D721Med (cell line): ENCODE data around the gene TTPAL.
"Not testable (repeated sequence)": the region's sequence is repeated elsewhere in the genome, so short reads cannot be mapped to it uniquely, and the experiment has no call there.

ENCODE experiments used
- DNase-seq: peaks from one replicate; pipeline ENCODE4 v3.0.0; 2011; ENCODE audit warnings: low spot score; ENCODE audit not compliant: insufficient read length
- FAIRE-seq: peaks from 2 replicates; lab custom pipeline; 2011; peaks lifted over from hg19 to GRCh38; lab: Jason Lieb, UNC
- TF ChIP-seq, protein P1 (sequence below): IDR thresholded peaks from 2 replicates; pipeline ENCODE4 v1.5.1; 2012; ENCODE audit warnings: mild to moderate bottlenecking, control low read depth; ENCODE audit not compliant: insufficient read depth; ENCODE audit errors: missing control alignments

TTPAL gene

DNA sequence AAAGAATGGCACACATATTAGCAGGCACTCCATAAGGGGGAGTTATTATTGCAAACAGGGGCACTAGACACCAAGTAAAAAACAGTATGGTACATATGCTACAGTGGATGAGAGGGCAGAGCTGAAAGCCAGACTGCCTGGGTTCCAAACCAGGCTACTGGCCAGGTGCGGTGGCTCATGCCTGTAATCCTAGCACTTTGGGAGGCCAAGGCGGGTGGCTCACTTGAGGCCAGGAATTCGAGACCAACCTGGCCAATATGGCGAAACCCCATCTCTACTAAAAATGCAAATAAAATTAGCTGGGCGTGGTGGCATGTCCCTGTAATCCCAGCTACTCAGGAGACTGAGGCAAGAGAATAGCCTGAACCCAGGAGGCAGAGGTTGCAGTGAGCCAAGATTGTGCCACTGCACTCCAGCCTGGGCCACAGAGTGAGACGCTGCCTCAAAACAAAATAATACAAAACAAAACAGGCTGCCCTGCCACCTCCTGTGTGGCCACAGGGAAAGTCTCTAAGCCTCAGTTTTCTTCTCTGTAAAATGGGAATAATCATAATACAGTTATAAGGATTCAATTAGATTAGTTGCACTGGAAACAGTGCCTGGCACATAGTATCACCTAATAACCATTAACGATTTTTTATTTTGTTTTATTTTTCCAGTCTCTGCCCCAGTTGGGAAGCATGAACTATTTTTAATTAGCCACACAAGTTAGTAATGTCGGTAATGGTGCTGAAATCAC lies 7.5 kb upstream of the TTPAL start:
- no peak for FAIRE-seq
- no peak for DNase-seq
- TF ChIP-seq, protein P1, sequence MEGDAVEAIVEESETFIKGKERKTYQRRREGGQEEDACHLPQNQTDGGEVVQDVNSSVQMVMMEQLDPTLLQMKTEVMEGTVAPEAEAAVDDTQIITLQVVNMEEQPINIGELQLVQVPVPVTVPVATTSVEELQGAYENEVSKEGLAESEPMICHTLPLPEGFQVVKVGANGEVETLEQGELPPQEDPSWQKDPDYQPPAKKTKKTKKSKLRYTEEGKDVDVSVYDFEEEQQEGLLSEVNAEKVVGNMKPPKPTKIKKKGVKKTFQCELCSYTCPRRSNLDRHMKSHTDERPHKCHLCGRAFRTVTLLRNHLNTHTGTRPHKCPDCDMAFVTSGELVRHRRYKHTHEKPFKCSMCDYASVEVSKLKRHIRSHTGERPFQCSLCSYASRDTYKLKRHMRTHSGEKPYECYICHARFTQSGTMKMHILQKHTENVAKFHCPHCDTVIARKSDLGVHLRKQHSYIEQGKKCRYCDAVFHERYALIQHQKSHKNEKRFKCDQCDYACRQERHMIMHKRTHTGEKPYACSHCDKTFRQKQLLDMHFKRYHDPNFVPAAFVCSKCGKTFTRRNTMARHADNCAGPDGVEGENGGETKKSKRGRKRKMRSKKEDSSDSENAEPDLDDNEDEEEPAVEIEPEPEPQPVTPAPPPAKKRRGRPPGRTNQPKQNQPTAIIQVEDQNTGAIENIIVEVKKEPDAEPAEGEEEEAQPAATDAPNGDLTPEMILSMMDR = no peak

DNA sequence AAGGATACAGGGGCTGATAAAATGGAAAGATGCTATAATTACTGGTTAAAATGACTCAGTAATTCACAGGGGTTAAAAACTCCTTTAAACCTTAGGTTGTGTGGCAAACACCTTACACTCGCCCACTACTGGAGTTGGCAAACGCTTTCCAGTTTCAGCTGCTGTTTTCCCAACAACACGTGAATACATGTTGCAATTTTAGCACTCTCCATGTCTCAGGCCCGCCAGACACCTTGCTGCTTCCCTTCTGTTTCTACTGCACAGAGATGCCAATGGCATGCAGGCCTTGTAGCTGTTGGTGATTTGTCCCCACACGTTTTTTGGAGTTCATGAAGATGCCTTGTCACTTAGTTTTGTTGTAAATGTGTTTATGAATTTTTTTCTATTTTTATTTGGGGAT lies 5.3 kb upstream of the TTPAL start:
- FAIRE-seq (no peak), DNase-seq (no peak)
- TF ChIP-seq, protein P1 = no peak

DNA sequence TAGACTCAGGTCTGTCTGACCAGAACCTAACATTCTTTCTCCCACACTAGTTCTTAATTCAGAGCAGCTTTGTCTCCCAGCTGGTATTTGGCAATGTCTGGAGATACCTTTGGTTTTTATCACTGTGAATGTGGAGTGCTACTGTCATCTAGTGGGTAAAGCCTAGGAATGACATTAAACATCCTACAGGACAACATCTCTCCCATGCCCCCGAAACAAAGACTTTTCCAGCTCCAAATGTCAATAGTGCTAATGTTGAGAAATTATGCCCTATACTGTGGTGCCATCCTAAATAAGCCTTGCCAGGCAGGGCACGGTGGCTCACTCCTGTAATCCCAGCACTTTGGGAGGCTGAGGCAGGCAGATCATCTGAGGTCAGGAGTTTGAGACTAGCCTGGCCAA lies 4.2 kb upstream of the TTPAL start:
- TF ChIP-seq, protein P1 = peak; percentile 46
- FAIRE-seq = no peak
- no peak for DNase-seq

DNA sequence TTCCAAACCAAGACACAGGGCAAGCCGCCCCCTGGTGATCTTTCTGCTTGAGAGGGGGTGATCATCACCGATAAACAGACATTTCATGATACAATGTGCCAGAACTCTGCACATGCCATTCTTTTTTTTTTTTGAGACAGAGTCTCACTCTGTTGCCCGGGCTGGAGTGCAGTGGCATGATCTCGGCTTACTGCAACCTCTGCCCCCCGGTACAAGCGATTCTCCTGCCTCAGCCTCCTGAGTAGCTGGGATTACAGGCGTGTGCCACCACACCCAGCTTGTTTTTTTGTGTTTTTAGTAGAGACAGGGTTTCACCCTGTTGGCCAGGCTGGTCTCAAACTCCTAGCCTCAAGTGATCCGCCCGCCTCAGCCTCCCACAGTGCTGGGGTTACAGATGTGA lies 3.4 kb upstream of the TTPAL start:
- FAIRE-seq, DNase-seq: not testable (repeated sequence)

DNA sequence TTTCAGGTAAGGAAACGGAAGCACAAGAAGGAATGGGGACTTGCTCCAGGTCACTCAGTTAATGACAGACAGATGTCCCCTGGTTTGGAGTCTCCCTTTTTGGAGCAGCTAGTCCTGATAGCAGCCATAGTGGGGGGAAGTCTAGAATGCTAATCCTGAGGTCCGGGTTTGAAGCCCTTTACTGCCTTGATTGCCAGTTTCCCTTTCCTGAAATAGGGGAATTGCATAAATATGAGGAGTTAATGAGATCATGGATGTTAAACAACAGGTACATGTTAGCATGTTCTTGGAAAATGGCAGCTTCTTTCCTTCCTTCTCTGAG lies 341 bp upstream of the TTPAL start:
- DNase-seq (no peak), FAIRE-seq (no peak)
- TF ChIP-seq, protein P1 = no peak

DNA sequence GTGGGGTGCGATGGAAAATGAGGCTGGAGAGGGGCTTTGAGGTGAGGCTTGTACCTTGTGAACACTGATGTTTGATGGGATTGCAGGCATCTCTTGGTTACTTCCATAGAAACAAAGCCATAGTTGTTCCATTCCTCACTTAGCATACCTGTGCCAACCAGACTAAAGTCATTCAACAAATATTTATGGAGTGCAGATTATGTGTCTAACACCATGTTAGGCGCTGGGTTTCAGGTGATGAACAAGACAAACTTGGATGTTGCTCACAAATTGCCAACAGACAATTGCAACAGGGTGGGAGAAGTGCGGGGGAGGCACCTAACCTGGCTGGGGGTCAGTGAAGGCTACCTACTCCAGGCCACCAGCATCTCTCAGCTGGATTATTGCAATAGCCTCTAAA lies 1.5 kb downstream of the TTPAL start:
- TF ChIP-seq, protein P1 = no peak
- no peak for FAIRE-seq
- no peak for DNase-seq

DNA sequence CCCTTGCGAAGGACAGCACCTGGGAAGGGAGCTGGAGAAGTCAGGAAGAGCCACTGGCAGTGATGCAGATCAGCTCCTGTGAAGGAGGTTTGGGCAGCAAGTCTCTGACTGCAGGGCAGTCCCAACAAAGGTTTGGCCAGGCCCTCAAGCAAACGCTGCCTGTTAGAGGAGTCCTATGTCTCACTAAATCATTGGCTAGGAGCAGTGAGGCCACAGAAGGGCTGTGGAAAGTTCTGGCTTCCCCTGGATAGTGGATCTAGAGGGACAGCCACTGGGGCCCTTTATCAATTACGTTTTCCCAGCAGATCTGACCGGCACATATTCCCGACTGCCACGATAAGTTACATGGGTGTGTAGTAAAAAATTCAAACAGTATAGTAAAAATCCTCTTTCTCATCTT lies 2.5 kb downstream of the TTPAL start:
- TF ChIP-seq, protein P1 = no peak
- no peak for DNase-seq
- FAIRE-seq = no peak
